Measurements from ENCODE around the gene NDUFAF2.
"Not testable (repeated sequence)": the region's sequence is repeated elsewhere in the genome, so short reads cannot be mapped to it uniquely, and the experiment has no call there.

The NDUFAF2 gene

GRCh38 chr5:61023131-61023530 is 78.1 kb downstream of the NDUFAF2 start:
- Histone ChIP-seq H3K4me1 (ENCODE audit: control insufficient read depth, insufficient read depth, low read length) (no peaks in the 10 kb centered on the region), H3K4me3 (ENCODE audit: low read length) (no peak overlapping the region), H3K36me3 (ENCODE audit: control insufficient read depth, insufficient read depth, low read length) (no peaks in the 10 kb centered on the region), H3K9me3 (ENCODE audit: control insufficient read depth, low read length) (no peaks in the 10 kb centered on the region), H3K9ac (ENCODE audit: low read length) (no peak overlapping the region), H3K27me3 (ENCODE audit: control insufficient read depth, insufficient read depth, low read length) (no peaks in the 10 kb centered on the region)

GRCh38 chr5:61026004-61026403 is 81.0 kb downstream of the NDUFAF2 start:
- no peaks in the 10 kb centered on the region for H3K27me3 ChIP-seq (ENCODE audit: control insufficient read depth, insufficient read depth, low read length)
- H3K9ac ChIP-seq (ENCODE audit: low read length), result no peak overlapping the region
- no peaks in the 10 kb centered on the region for H3K36me3 ChIP-seq (ENCODE audit: control insufficient read depth, insufficient read depth, low read length)
- H3K4me1 ChIP-seq (ENCODE audit: control insufficient read depth, insufficient read depth, low read length), result no peaks in the 10 kb centered on the region
- H3K9me3 ChIP-seq (ENCODE audit: control insufficient read depth, low read length), result no peaks in the 10 kb centered on the region
- H3K4me3 ChIP-seq (ENCODE audit: low read length), result no peak overlapping the region

GRCh38 chr5:61028382-61028781 is 83.4 kb downstream of the NDUFAF2 start:
- H3K4me3 ChIP-seq (ENCODE audit: low read length), result no peak overlapping the region
- H3K36me3 ChIP-seq (ENCODE audit: control insufficient read depth, insufficient read depth, low read length), result no peaks in the 10 kb centered on the region
- H3K27me3 ChIP-seq (ENCODE audit: control insufficient read depth, insufficient read depth, low read length), result no peaks in the 10 kb centered on the region
- no peak overlapping the region for H3K9ac ChIP-seq (ENCODE audit: low read length)
- H3K9me3 ChIP-seq (ENCODE audit: control insufficient read depth, low read length), result no peaks in the 10 kb centered on the region
- H3K4me1 ChIP-seq (ENCODE audit: control insufficient read depth, insufficient read depth, low read length), result no peaks in the 10 kb centered on the region

- Histone ChIP-seq H3K9ac (ENCODE audit: low read length) (no peak overlapping the region), H3K4me1 (ENCODE audit: control insufficient read depth, insufficient read depth, low read length) (no peaks in the 10 kb centered on the region), H3K4me3 (ENCODE audit: low read length) (no peak overlapping the region), H3K36me3 (ENCODE audit: control insufficient read depth, insufficient read depth, low read length) (no peaks in the 10 kb centered on the region), H3K27me3 (ENCODE audit: control insufficient read depth, insufficient read depth, low read length) (no peaks in the 10 kb centered on the region), H3K9me3 (ENCODE audit: control insufficient read depth, low read length) (no peaks in the 10 kb centered on the region)
These were observed 84.6 kb downstream of the NDUFAF2 start for GRCh38 chr5:61029456-61030162.

- Histone ChIP-seq H3K9me3 (ENCODE audit: control insufficient read depth, low read length) (no peaks in the 10 kb centered on the region), H3K27me3 (ENCODE audit: control insufficient read depth, insufficient read depth, low read length) (no peaks in the 10 kb centered on the region)
These were observed 85.1 kb downstream of the NDUFAF2 start for GRCh38 chr5:61030163-61030482.

GRCh38 chr5:61031301-61031700 is 86.3 kb downstream of the NDUFAF2 start:
- not testable (repeated sequence) for H3K9me3 ChIP-seq (ENCODE audit: control insufficient read depth, low read length); H3K4me1 ChIP-seq (ENCODE audit: control insufficient read depth, insufficient read depth, low read length); H3K4me3 ChIP-seq (ENCODE audit: low read length); H3K27me3 ChIP-seq (ENCODE audit: control insufficient read depth, insufficient read depth, low read length); H3K9ac ChIP-seq (ENCODE audit: low read length); H3K36me3 ChIP-seq (ENCODE audit: control insufficient read depth, insufficient read depth, low read length)

More at GRCh38 chr5:61030163-61030482, 85.1 kb downstream of the NDUFAF2 start:
- Histone ChIP-seq H3K9ac (ENCODE audit: low read length) (no peak overlapping the region), H3K4me3 (ENCODE audit: low read length) (no peak overlapping the region), H3K36me3 (ENCODE audit: control insufficient read depth, insufficient read depth, low read length) (no peaks in the 10 kb centered on the region), H3K4me1 (ENCODE audit: control insufficient read depth, insufficient read depth, low read length) (no peaks in the 10 kb centered on the region)

GRCh38 chr5:61044545-61044944 is 99.5 kb downstream of the NDUFAF2 start:
- H3K27me3 ChIP-seq (ENCODE audit: control insufficient read depth, insufficient read depth, low read length), result no peaks in the 10 kb centered on the region
- no peak overlapping the region for H3K4me3 ChIP-seq (ENCODE audit: low read length)
- no peaks in the 10 kb centered on the region for H3K9me3 ChIP-seq (ENCODE audit: control insufficient read depth, low read length)
- H3K36me3 ChIP-seq (ENCODE audit: control insufficient read depth, insufficient read depth, low read length), result no peaks in the 10 kb centered on the region
- no peaks in the 10 kb centered on the region for H3K4me1 ChIP-seq (ENCODE audit: control insufficient read depth, insufficient read depth, low read length)
- H3K9ac ChIP-seq (ENCODE audit: low read length), result no peak overlapping the region

- no peaks in the 10 kb centered on the region for H3K27me3 ChIP-seq (ENCODE audit: control insufficient read depth, insufficient read depth, low read length)
- H3K36me3 ChIP-seq (ENCODE audit: control insufficient read depth, insufficient read depth, low read length), result no peaks in the 10 kb centered on the region
- no peak overlapping the region for H3K9ac ChIP-seq (ENCODE audit: low read length)
- no peak overlapping the region for H3K4me3 ChIP-seq (ENCODE audit: low read length)
- no peaks in the 10 kb centered on the region for H3K9me3 ChIP-seq (ENCODE audit: control insufficient read depth, low read length)
- H3K4me1 ChIP-seq (ENCODE audit: control insufficient read depth, insufficient read depth, low read length), result peaks cover 3% of the 10 kb centered on the region
These were observed 102.3 kb downstream of the NDUFAF2 start for GRCh38 chr5:61047346-61047745.

- no peak overlapping the region for H3K9ac ChIP-seq (ENCODE audit: low read length)
These were observed 103.5 kb downstream of the NDUFAF2 start for GRCh38 chr5:61048534-61048933.

GRCh38 chr5:61050292-61050691 is 105.3 kb downstream of the NDUFAF2 start:
- Histone ChIP-seq H3K9ac (ENCODE audit: low read length) (no peak overlapping the region), H3K9me3 (ENCODE audit: control insufficient read depth, low read length) (no peaks in the 10 kb centered on the region), H3K4me1 (ENCODE audit: control insufficient read depth, insufficient read depth, low read length) (peaks cover 3% of the 10 kb centered on the region), H3K4me3 (ENCODE audit: low read length) (no peak overlapping the region), H3K27me3 (ENCODE audit: control insufficient read depth, insufficient read depth, low read length) (no peaks in the 10 kb centered on the region), H3K36me3 (ENCODE audit: control insufficient read depth, insufficient read depth, low read length) (no peaks in the 10 kb centered on the region)

More at GRCh38 chr5:61048534-61048933, 103.5 kb downstream of the NDUFAF2 start:
- no peaks in the 10 kb centered on the region for H3K9me3 ChIP-seq (ENCODE audit: control insufficient read depth, low read length)
- no peak overlapping the region for H3K4me3 ChIP-seq (ENCODE audit: low read length)
- peaks cover 3% of the 10 kb centered on the region for H3K4me1 ChIP-seq (ENCODE audit: control insufficient read depth, insufficient read depth, low read length)
- H3K36me3 ChIP-seq (ENCODE audit: control insufficient read depth, insufficient read depth, low read length), result no peaks in the 10 kb centered on the region
- H3K27me3 ChIP-seq (ENCODE audit: control insufficient read depth, insufficient read depth, low read length), result no peaks in the 10 kb centered on the region

GRCh38 chr5:61051267-61051666 is 106.3 kb downstream of the NDUFAF2 start:
- H3K9me3 ChIP-seq (ENCODE audit: control insufficient read depth, low read length), result no peaks in the 10 kb centered on the region
- no peaks in the 10 kb centered on the region for H3K27me3 ChIP-seq (ENCODE audit: control insufficient read depth, insufficient read depth, low read length)
- H3K36me3 ChIP-seq (ENCODE audit: control insufficient read depth, insufficient read depth, low read length), result no peaks in the 10 kb centered on the region
- H3K9ac ChIP-seq (ENCODE audit: low read length), result no peak overlapping the region
- H3K4me3 ChIP-seq (ENCODE audit: low read length), result no peak overlapping the region
- H3K4me1 ChIP-seq (ENCODE audit: control insufficient read depth, insufficient read depth, low read length), result peaks cover 3% of the 10 kb centered on the region

GRCh38 chr5:61052882-61053281 is 107.9 kb downstream of the NDUFAF2 start:
- Histone ChIP-seq H3K36me3 (ENCODE audit: control insufficient read depth, insufficient read depth, low read length) (no peaks in the 10 kb centered on the region), H3K4me1 (ENCODE audit: control insufficient read depth, insufficient read depth, low read length) (peaks cover 3% of the 10 kb centered on the region), H3K27me3 (ENCODE audit: control insufficient read depth, insufficient read depth, low read length) (no peaks in the 10 kb centered on the region), H3K9me3 (ENCODE audit: control insufficient read depth, low read length) (no peaks in the 10 kb centered on the region), H3K9ac (ENCODE audit: low read length) (no peak overlapping the region), H3K4me3 (ENCODE audit: low read length) (no peak overlapping the region)

- Histone ChIP-seq H3K9ac (ENCODE audit: low read length) (no peak overlapping the region), H3K4me1 (ENCODE audit: control insufficient read depth, insufficient read depth, low read length) (peaks cover 3% of the 10 kb centered on the region), H3K9me3 (ENCODE audit: control insufficient read depth, low read length) (no peaks in the 10 kb centered on the region), H3K4me3 (ENCODE audit: low read length) (no peak overlapping the region), H3K27me3 (ENCODE audit: control insufficient read depth, insufficient read depth, low read length) (no peaks in the 10 kb centered on the region), H3K36me3 (ENCODE audit: control insufficient read depth, insufficient read depth, low read length) (no peaks in the 10 kb centered on the region)
These were observed 108.9 kb downstream of the NDUFAF2 start for GRCh38 chr5:61053937-61054336.

All from mucosa of stomach (tissue), 1 donor.